NOMO-1 treated with dmso at 0.1 percent for 144 hours (cell line): Measurements from ENCODE around the gene ITPKB.
A peak's percentile ranks its signal among the peaks of the same experiment; 100 is the strongest.
"Not testable (repeated sequence)": the region's sequence is repeated elsewhere in the genome, so short reads cannot be mapped to it uniquely, and the experiment has no call there.

Source experiments
- DNase-seq: peaks from one replicate; lab custom pipeline; 2025; ENCODE audit not compliant: unreplicated experiment; lab: John Stamatoyannopoulos, UW

ITPKB gene

DNA sequence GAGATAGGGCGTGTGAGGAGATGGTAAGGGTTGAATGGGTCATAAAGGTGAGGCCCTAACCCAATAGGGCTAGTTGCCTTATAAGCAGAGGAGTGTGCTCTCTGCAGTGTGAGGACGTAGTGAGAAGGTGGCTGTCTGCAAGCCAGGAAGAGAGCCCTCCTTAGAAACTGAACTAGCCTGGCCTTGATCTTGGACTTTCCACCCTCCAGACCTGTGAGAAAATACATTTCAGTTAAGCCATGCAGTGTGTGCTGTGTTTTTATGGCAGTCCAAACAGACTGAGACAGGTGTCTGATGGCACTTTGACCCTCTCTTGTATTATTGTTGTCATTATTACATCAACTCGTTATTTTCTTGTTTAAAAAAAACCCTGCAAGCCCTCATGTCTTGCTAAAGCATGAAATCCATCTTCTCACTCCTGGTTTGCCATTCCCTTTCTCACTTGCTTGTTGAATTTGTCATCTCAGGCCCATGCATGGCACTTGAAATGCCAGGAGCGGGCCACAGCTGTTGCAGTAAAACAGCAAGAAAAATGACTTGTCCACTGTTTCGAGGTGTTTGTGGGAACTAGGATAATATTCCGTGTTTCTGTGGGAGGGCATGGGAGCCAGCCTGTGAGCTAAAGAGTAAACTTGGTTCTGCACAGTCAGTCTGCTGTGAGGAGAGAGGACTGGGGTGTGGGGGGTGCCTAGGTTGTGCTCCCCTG, 111.9 kb downstream of the ITPKB start:
- no peak for DNase-seq

GRCh38 chr1:226626577-226626956, 112.5 kb downstream of the ITPKB start:
- peak; percentile 51 for DNase-seq

DNA sequence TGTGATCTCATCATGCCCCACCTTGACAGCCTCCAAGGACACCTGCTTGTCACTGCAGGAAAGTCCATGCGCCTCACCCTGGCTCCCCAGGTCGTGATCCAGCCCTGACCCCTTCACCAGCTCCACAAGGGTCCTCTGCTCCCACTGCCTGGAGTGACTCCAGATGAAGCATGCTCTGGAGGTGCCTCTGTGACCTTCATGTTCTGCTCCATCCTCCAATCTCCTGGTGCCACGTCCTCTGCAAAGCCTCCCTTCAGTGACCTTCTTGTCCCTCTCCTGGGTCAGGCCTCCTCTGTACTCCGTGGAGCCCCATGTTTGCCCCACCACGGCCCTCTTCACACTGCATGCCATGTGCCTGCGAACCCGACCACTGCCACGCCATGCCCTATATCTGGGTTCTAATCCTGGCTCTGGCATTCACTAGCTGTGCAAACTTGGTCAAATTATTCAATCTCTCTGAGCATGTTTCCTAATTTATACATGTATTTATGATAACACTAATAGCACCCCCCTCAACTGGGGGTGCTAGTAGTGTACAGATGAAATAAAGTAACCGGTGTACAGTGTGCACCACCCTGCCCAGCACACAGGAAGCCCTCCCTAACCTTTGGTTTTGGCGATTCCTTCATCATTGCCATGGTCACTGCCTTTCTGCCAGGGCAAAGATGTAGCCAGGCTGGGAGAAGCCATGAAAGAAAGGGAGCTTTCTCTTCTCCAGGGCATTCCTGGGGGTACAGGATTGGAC, 113.1 kb downstream of the ITPKB start:
- DNase-seq: no peak

- DNase-seq: no peak
These were observed 113.8 kb downstream of the ITPKB start for GRCh38 chr1:226625326-226625725.

- DNase-seq: no peak
These were observed 114.6 kb downstream of the ITPKB start for GRCh38 chr1:226624526-226624925.

DNA sequence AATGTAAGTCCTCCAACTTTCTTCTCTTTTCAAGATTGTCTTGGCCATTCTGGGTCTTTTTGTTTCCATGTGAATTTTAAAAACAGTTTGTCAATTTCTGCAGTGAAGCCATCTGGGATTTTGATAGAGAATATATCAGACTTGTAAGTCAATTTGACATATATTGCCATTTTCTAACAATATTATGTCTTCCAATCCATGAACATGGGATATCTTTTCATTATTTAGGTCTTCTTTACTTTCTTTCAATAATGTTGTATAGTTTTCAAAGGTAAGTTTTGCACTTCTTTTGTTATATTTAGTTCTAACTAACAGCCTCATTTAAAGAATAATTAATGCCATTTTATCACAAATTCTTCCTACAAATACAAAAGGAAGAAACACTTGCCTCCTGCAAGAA, 117.1 kb downstream of the ITPKB start:
- DNase-seq: no peak

DNA sequence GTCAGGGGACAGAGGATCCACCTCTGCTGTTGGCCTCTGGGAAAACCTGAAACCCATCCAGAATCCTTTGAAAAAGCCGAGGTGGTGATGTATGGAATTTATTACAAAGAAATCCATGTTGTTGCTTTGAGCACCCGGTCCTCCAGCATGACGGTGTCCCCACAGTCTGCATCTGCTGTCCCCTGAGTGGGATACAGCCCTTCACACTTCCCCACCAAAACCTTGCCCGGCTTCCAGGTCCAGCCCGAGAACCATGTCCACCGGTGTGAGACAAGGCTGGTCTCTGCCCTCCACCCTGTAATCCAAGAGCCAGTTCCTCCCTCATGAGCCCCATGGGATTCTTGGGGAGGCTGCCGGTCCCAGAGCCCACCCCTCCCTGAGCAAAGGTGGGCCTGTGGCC, 120.1 kb downstream of the ITPKB start:
- DNase-seq: no peak

GRCh38 chr1:226618380-226618779, 120.7 kb downstream of the ITPKB start:
- no peak for DNase-seq

GRCh38 chr1:226617719-226618118, 121.4 kb downstream of the ITPKB start:
- DNase-seq: not testable (repeated sequence)

GRCh38 chr1:226617109-226617508, 122.0 kb downstream of the ITPKB start:
- no peak for DNase-seq

GRCh38 chr1:226616636-226617035, 122.4 kb downstream of the ITPKB start:
- no peak for DNase-seq

GRCh38 chr1:226615876-226616275, 123.2 kb downstream of the ITPKB start:
- no peak for DNase-seq

GRCh38 chr1:226611980-226612379, 127.1 kb downstream of the ITPKB start:
- DNase-seq: not testable (repeated sequence)

DNA sequence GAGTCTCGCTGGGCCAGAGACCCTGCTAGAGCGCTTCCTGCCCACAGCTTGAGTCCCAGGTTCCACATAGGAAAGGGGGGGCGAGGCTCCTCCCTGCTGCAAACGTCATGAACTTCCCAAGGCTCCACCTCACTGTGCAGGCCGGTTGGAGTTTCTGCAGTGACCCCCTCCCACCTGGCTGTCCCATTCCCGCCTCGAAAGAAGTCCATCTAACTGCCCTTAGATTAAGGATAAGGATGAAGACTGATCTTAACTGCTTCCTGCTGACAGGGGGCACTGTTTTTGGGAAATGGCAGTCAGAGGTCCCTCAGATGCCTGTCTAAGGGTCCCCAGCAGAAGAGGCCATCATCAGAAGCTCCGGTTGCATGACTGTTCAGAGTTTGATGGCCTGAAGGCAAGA, 127.8 kb downstream of the ITPKB start:
- DNase-seq: no peak

DNA sequence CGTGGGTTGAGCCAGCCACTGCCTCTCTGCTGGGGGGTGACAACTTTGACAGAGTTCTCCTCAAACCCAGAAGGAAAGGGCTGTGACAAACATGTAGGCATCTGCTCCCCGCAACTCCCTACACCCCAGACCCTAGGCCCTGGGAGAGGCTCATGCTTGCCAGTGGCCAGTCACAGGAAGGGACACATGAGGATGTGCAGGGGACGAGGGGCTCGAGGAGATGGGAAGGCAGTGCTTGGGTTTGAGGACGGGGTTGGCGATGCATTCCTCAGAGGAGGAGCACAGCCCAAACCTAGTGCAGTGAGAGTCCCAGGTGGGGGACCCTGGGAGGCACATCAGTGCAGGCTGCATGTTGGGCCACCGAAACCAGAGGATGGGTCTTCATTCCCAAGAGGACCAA, 128.4 kb downstream of the ITPKB start:
- no peak for DNase-seq

- no peak for DNase-seq
These were observed 129.1 kb downstream of the ITPKB start for GRCh38 chr1:226609836-226610455.

- peak; percentile 14 for DNase-seq
These were observed 130.2 kb downstream of the ITPKB start for GRCh38 chr1:226608699-226609505.

- DNase-seq: no peak
These were observed 131.3 kb downstream of the ITPKB start for GRCh38 chr1:226607821-226608220.

GRCh38 chr1:226607268-226607660, 131.8 kb downstream of the ITPKB start:
- no peak for DNase-seq

- no peak for DNase-seq
These were observed 132.5 kb downstream of the ITPKB start for GRCh38 chr1:226606311-226607267.
